Measurements from ENCODE around the gene TUBB.

TUBB gene

GRCh38 chr6:30719791-30720737 is at the start of gene TUBB:
Gene TUBB, plus strand, starts transcription at chr6:30720352. Its CDS starts 155 bp downstream, at chr6:30720507.
- peak; percentile 71 for DNase-seq (ENCODE audit: low spot score)

- no peak for DNase-seq (ENCODE audit: low spot score)
Observed at GRCh38 chr6:30670760-30671527, 49.2 kb upstream of the TUBB start.

- peak; percentile 98 for DNase-seq (ENCODE audit: low spot score)
Observed at GRCh38 chr6:30672445-30673253, 47.5 kb upstream of the TUBB start, which contains the start of gene DHX16. Gene DHX16, minus strand, starts transcription at chr6:30673006. Its CDS starts 165 bp downstream, at chr6:30672841.

- no peak for DNase-seq (ENCODE audit: low spot score)
Observed at GRCh38 chr6:30676660-30677285, 43.4 kb upstream of the TUBB start.

- peak; percentile 84 for DNase-seq (ENCODE audit: low spot score)
Observed at GRCh38 chr6:30678964-30679726, 41.0 kb upstream of the TUBB start.

GRCh38 chr6:30679765-30680535 is 40.2 kb upstream of the TUBB start:
- DNase-seq (ENCODE audit: low spot score) = no peak

GRCh38 chr6:30681766-30682142 is 38.4 kb upstream of the TUBB start:
- no peak for DNase-seq (ENCODE audit: low spot score)

- no peak for DNase-seq (ENCODE audit: low spot score)
Observed at GRCh38 chr6:30682143-30683117, 37.7 kb upstream of the TUBB start.

- DNase-seq (ENCODE audit: low spot score) = no peak
Observed at GRCh38 chr6:30683183-30683979, 36.8 kb upstream of the TUBB start.

- DNase-seq (ENCODE audit: low spot score) = no peak
Observed at GRCh38 chr6:30683980-30684338, 36.2 kb upstream of the TUBB start.

- DNase-seq (ENCODE audit: low spot score) = no peak
Observed at GRCh38 chr6:30684386-30685156, 35.6 kb upstream of the TUBB start.

GRCh38 chr6:30685157-30686008 is 34.8 kb upstream of the TUBB start:
- DNase-seq (ENCODE audit: low spot score) = no peak

- DNase-seq (ENCODE audit: low spot score) = no peak
Observed at GRCh38 chr6:30686009-30686907, 33.9 kb upstream of the TUBB start, which contains the start of gene PPP1R18. Gene PPP1R18, minus strand, starts transcription at chr6:30686645. Its CDS starts 627 bp downstream, at chr6:30686018.

GRCh38 chr6:30686908-30687658 is 33.1 kb upstream of the TUBB start:
- no peak for DNase-seq (ENCODE audit: low spot score)
